ENCODE results near the gene TPRX1. TPM values are rescaled to one million over a fixed set of nuclear protein-coding genes. Genes with fewer than 3 reads are reported as not detected.

The TPRX1 gene
- total RNA-seq, 3 donors from 2014 or later = not detected

DNA sequence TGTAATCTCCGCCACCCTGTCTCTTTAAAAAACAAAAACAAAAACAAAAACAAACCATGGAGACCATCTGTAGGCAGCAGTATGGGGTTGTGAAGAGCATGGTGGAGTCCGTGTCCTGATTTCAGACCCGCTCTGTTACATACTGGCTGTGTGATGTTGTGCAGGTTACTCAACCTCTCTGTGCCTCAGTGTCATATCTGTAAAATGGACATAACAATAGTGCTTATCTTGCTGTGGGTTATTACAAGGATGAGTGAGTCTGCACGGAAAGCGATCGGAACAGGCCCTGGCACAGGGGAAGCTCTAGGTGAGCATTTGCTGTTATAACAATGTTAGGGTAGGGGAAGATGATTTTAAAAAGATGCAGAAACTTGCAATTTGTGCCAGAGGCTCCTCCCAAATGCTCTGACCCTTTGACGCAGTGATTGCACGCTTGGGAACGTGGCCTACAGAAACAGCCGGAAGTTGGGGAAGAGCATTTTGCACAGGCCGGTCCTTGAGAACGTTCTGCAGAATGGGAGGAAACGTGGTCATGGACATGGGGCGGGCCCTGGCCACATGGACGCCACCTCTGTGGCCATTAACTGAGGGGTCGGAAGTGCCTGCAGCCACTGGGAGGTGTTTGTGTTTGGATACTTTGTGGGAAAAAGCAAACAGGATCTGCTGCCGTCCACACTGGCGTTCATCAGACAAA lies 41.6 kb downstream of the TPRX1 start:
- DNase-seq (ENCODE audit: low spot score in 2 of 2) = no peak
- Histone ChIP-seq H3K27ac (peak overlapping the region in 1 of 2 donors; percentile 32), H3K4me1 (no peaks in the 10 kb centered on the region), H3K36me3 (peaks cover under 1% of the 10 kb centered on the region), H3K9me3 (no peaks in the 10 kb centered on the region), H3K4me3 (no peak overlapping the region), H3K27me3 (no peaks in the 10 kb centered on the region)
- intact Hi-C loops (cut with DNase I; ENCODE audit: low total_unique reads) = no loop called here
- peak in 1 of 3 donors; percentile 60 for TF ChIP-seq POLR2AphosphoS5 (IDR thresholded peaks at IDR 0.05)
- TF ChIP-seq, protein P1, sequence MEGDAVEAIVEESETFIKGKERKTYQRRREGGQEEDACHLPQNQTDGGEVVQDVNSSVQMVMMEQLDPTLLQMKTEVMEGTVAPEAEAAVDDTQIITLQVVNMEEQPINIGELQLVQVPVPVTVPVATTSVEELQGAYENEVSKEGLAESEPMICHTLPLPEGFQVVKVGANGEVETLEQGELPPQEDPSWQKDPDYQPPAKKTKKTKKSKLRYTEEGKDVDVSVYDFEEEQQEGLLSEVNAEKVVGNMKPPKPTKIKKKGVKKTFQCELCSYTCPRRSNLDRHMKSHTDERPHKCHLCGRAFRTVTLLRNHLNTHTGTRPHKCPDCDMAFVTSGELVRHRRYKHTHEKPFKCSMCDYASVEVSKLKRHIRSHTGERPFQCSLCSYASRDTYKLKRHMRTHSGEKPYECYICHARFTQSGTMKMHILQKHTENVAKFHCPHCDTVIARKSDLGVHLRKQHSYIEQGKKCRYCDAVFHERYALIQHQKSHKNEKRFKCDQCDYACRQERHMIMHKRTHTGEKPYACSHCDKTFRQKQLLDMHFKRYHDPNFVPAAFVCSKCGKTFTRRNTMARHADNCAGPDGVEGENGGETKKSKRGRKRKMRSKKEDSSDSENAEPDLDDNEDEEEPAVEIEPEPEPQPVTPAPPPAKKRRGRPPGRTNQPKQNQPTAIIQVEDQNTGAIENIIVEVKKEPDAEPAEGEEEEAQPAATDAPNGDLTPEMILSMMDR (IDR thresholded peaks at IDR 0.05) = no peak

DNA sequence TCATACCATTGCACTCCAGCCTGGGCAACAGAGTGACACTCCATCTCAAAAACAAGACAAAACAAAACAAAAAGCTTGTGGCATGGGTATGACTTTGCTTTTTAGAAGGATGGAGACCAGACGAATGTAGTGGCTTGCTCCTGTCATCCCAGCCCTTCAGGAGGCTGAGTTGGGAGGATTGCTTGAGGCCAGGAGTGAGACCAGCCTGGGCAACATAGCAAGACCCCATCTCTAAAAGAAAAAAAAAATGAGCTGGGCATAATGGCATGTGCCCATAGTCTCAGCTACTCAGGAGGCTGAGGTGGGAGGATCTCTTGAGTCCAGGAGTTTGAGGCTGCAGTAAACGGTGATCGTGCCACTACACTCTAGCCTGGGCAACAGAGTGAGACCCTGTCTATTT lies 42.2 kb downstream of the TPRX1 start:
- intact Hi-C loops (cut with DNase I; ENCODE audit: low total_unique reads) = no loop called here
- no peak for DNase-seq (ENCODE audit: low spot score in 2 of 2)
- no peaks in the 10 kb centered on the region for H3K27me3 ChIP-seq
- no peak overlapping the region for H3K4me3 ChIP-seq
- no peaks in the 10 kb centered on the region for H3K4me1 ChIP-seq
- no peak overlapping the region for H3K27ac ChIP-seq
- H3K36me3 ChIP-seq = peaks cover 7% of the 10 kb centered on the region
- no peaks in the 10 kb centered on the region for H3K9me3 ChIP-seq
- no peak for TF ChIP-seq POLR2AphosphoS5 (IDR thresholded peaks at IDR 0.05)
- TF ChIP-seq, protein P1 (IDR thresholded peaks at IDR 0.05) = no peak

DNA sequence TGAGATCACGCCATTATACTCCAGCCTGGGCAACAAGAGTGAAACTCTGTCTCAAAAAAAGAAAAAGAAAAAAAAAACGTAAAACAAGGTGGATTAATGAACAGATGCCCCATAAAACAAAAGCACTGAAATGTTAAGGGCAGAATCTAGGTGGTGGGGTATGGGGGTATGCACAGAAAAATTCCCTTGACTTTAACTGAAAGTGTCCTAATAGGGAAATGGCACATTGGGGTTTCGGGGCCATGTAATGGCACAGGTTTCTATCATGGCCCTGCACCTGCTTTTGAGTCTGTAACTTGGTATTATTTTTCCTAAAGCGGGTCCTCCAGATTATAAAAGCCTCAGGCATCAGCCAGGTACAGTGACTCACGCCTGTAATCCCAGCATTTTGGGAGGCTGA lies 42.8 kb downstream of the TPRX1 start:
- H3K4me3 ChIP-seq = no peak overlapping the region
- TF ChIP-seq, protein P1 (IDR thresholded peaks at IDR 0.05) = no peak
- TF ChIP-seq POLR2A (IDR thresholded peaks at IDR 0.05) (no peak), POLR2AphosphoS5 (IDR thresholded peaks at IDR 0.05) (no peak)
- intact Hi-C loops (cut with DNase I; ENCODE audit: low total_unique reads) = no loop called here
- H3K36me3 ChIP-seq = peaks cover 10% of the 10 kb centered on the region
- no peaks in the 10 kb centered on the region for H3K27me3 ChIP-seq
- DNase-seq (ENCODE audit: low spot score in 2 of 2) = no peak
- no peaks in the 10 kb centered on the region for H3K4me1 ChIP-seq
- no peak overlapping the region for H3K27ac ChIP-seq
- no peaks in the 10 kb centered on the region for H3K9me3 ChIP-seq

DNA sequence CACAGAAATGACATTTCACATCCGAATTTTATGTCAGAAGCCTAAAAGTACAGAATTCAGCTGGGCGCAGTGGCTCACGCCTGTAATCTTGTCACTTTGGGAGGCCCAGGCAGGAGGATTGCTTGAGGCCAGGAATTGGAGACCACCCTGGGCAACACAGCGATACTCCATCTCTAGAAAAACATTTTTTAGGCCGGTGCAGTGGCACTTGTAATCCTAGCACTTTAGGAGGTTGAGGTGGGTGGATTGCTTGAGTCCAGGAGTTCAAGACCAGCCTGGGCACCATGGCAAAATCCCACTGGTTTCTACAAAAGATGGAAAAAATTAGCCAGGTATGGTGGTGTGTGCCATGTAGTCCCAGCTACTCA lies 43.7 kb downstream of the TPRX1 start:
- H3K27me3 ChIP-seq = no peaks in the 10 kb centered on the region
- H3K4me3 ChIP-seq = no peak overlapping the region
- H3K9me3 ChIP-seq = no peaks in the 10 kb centered on the region
- TF ChIP-seq POLR2AphosphoS5 (IDR thresholded peaks at IDR 0.05) (no peak), POLR2A (IDR thresholded peaks at IDR 0.05) (no peak)
- TF ChIP-seq, protein P1 (IDR thresholded peaks at IDR 0.05) = no peak
- H3K4me1 ChIP-seq = no peaks in the 10 kb centered on the region
- intact Hi-C loops (cut with DNase I; ENCODE audit: low total_unique reads) = no loop called here
- H3K36me3 ChIP-seq = peaks cover 17% of the 10 kb centered on the region
- H3K27ac ChIP-seq = peak overlapping the region in 1 of 2 donors; percentile 61
- DNase-seq (ENCODE audit: low spot score in 2 of 2) = no peak

DNA sequence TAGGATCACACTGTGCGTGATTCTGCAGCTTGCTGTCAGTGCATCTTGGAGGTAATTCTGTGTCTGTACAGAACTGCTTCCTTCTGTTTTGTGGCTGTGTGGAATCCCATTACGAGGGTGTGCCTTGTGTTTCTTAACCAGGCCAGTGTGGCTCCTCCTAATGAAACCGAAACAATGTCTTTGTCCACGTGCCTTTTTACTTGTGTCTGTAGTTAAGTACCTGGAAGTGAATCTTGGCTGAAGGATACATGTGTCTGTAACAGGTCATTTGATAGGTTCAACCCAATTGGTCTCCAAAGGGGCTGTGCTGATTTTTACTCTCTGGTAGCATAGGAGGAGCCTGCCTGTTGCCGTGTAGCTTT lies 45.9 kb downstream of the TPRX1 start:
- intact Hi-C loops (cut with DNase I; ENCODE audit: low total_unique reads) = no loop called here
- H3K4me1 ChIP-seq = no peaks in the 10 kb centered on the region
- TF ChIP-seq POLR2AphosphoS5 (IDR thresholded peaks at IDR 0.05) (no peak), POLR2A (IDR thresholded peaks at IDR 0.05) (no peak)
- TF ChIP-seq, protein P1 (IDR thresholded peaks at IDR 0.05) = no peak
- no peak for DNase-seq (ENCODE audit: low spot score in 2 of 2)
- H3K4me3 ChIP-seq = no peak overlapping the region
- no peaks in the 10 kb centered on the region for H3K27me3 ChIP-seq
- no peaks in the 10 kb centered on the region for H3K9me3 ChIP-seq
- peaks cover 24% of the 10 kb centered on the region for H3K36me3 ChIP-seq
- H3K27ac ChIP-seq = no peak overlapping the region
